Panc1 (cell line): Measurements from ENCODE around the gene TTC17. TPM values are rescaled to one million over a fixed set of nuclear protein-coding genes. Genes with fewer than 3 reads are reported as not detected.

Experiments used
- ATAC-seq: fragments of 200-7000 bp; cut with Tn5 transposase; 2 replicates; pipeline ENCODE4 v1.9.1; 2020; ENCODE audit warnings: mild to moderate bottlenecking, moderate library complexity
- BruUV-seq: library from RNA; stranded (reverse); fragments of 400-500 nt; replicated peaks from 2 replicates; lab custom pipeline; 2021; lab: Mats Ljungman, UMichigan
- CTCF ChIA-PET: fragments of 300-600 bp; sonication (Branson Sonifier 250); formaldehyde crosslinking; loops from one replicate; lab custom pipeline; 2022; ENCODE audit warnings: antibody characterized with exemption; lab: Charles Lee
- POLR2A ChIA-PET: fragments of 300-600 bp; sonication (Branson Sonifier 250); formaldehyde crosslinking; loops from one replicate; lab custom pipeline; 2022; ENCODE audit warnings: antibody characterized with exemption; lab: Charles Lee
- DNase-seq: peaks from one replicate; pipeline ENCODE4 v3.0.0-alpha.2; 2010; ENCODE audit warnings: low read depth, low spot score
- H3K27ac ChIP-seq: 2 replicates; pipeline ENCODE4 v1.5.1; 2011; ENCODE audit warnings: mild to moderate bottlenecking, low read length, inconsistent platforms
- H3K27me3 ChIP-seq: fragments of 200-500 bp; sonication (Bioruptor generic); 2 replicates; pipeline ENCODE4 v1.6.0; 2014; ENCODE audit warnings: low read length, inconsistent platforms; ENCODE audit not compliant: control insufficient read depth, insufficient read depth
- H3K36me3 ChIP-seq: fragments of 200-500 bp; sonication (Bioruptor generic); 2 replicates; pipeline ENCODE4 v1.5.1; 2014; ENCODE audit warnings: inconsistent platforms, mild to moderate bottlenecking, low read length, moderate library complexity; ENCODE audit not compliant: control insufficient read depth, insufficient read depth
- H3K4me1 ChIP-seq: 2 replicates; pipeline ENCODE4 v1.5.1; 2011; ENCODE audit warnings: inconsistent platforms, mild to moderate bottlenecking, low read length, moderate library complexity; ENCODE audit not compliant: control insufficient read depth, insufficient read depth
- H3K4me3 ChIP-seq, 2 experiments: 2 replicates each; pipeline ENCODE4 v1.5.1; 2011 to 2012; ENCODE audit warnings: low read depth in 2 of 2, low read length in 2 of 2, mild to moderate bottlenecking in 2 of 2, inconsistent platforms in 1 of 2, moderate library complexity in 1 of 2
- H3K9me3 ChIP-seq: fragments of 200-500 bp; sonication (Bioruptor generic); 2 replicates; pipeline ENCODE4 v1.5.1; 2014; ENCODE audit warnings: low read depth, mild to moderate bottlenecking, inconsistent platforms, low read length, moderate library complexity; ENCODE audit not compliant: control insufficient read depth, insufficient read depth
- POLR2AphosphoS5 ChIP-seq: IDR thresholded peaks from 2 replicates; pipeline ENCODE4 v1.6.1; 2012; ENCODE audit warnings: mild to moderate bottlenecking, low read depth, low read length, moderate library complexity
- SIN3A ChIP-seq: IDR thresholded peaks from 2 replicates; pipeline ENCODE4 v1.6.1; 2012; ENCODE audit warnings: low read depth, mild to moderate bottlenecking, low read length, moderate library complexity, borderline replicate concordance; ENCODE audit not compliant: insufficient read depth
- TCF7L2 ChIP-seq: IDR thresholded peaks from 2 replicates; pipeline ENCODE4 v1.6.1; 2011; ENCODE audit warnings: mild to moderate bottlenecking, low read depth, low read length, inconsistent platforms
- in situ Hi-C: cut with HindIII; loops from 2 replicates; pipeline ENCODE4 v1.10.0; 2016; ENCODE audit warnings: low sequenced_read_pairs, low pct_unique_long_range_greater_than_20kb
- intact Hi-C: fragments of 100-400 bp; cut with micrococcal nuclease; formaldehyde crosslinking; loops from one replicate; pipeline ENCODE4 v1.10.0; 2022; ENCODE audit not compliant: unreplicated experiment
- total RNA-seq: library from RNA; stranded (reverse); gene quantifications from one replicate; pipeline ENCODE4 v1.2.1, GENCODE V29; 2021; ENCODE audit not compliant: unreplicated experiment
- TF ChIP-seq, protein P1 (sequence below): fragments of 450-650 bp; IDR thresholded peaks from 2 replicates; pipeline ENCODE4 v1.5.1; 2017; ENCODE audit warnings: mild to moderate bottlenecking
- TF ChIP-seq, protein P2 (sequence below), 2 experiments: IDR thresholded peaks; 2 replicates each; pipeline ENCODE4 v1.6.1; 2011 to 2012; ENCODE audit warnings: low read depth in 2 of 2, control low read depth in 1 of 2, low read length in 1 of 2, mild to moderate bottlenecking in 1 of 2, moderate library complexity in 1 of 2; ENCODE audit not compliant: insufficient read depth in 1 of 2

The TTC17 gene
- total RNA-seq, 1 experiment from 2014 or later = 54.2 TPM

DNA sequence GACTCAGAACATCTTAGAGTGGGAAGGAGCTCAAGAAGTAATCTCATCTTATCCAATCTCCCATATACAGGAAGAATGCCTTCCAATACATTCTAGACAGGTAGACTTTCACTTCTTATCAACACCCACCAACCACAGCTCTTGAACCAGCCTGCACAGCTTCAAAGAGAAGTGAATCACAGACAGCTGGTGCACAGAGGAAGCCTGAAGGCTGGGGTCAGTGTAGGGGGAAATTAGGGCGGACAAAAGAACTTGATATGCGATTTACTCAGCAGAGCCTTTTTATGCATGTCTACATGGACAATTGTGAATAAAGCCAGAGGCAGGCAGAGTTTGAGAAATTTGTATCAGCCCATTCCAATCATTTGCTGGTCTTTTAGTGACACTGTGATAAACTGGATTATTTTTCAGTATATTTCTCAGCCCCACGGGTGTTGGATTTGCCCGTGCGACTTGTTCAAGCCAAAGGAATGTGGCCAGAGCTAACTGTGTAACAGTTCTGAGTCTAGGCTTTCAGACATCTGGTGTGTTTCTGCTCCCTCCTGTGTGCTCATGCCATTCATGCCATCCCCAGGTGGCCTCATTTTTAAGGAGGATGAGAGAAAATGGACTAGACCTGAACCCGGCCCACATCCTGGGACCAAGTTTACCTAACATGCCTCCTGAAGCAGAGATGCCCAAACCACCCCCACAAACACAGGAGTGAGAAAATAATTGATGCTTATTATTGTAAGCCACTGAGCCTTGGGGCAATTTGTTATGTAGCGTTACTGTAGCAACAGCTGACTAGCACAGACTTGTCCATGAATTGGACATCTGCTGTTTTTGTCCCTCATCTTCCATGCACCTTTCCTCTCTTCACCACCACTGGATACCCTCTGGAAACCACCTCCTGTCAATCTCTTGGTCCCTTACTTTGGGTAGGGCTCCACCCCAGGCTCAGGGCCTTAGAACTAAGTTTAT is 184.3 kb downstream of the TTC17 start:
- Histone ChIP-seq H3K9me3 (no peaks in the 10 kb centered on the region), H3K36me3 (no peaks in the 10 kb centered on the region; the same call in 1 of the 2 replicates), H3K27me3 (peaks cover 22% of the 10 kb centered on the region), H3K4me3 (no peak overlapping the region), H3K4me1 (peaks cover 3% of the 10 kb centered on the region; the same call in 1 of the 2 replicates), H3K27ac (no peak overlapping the region)
- POLR2A ChIA-PET = no interaction called here
- CTCF ChIA-PET = no interaction called here
- TF ChIP-seq, protein P1, sequence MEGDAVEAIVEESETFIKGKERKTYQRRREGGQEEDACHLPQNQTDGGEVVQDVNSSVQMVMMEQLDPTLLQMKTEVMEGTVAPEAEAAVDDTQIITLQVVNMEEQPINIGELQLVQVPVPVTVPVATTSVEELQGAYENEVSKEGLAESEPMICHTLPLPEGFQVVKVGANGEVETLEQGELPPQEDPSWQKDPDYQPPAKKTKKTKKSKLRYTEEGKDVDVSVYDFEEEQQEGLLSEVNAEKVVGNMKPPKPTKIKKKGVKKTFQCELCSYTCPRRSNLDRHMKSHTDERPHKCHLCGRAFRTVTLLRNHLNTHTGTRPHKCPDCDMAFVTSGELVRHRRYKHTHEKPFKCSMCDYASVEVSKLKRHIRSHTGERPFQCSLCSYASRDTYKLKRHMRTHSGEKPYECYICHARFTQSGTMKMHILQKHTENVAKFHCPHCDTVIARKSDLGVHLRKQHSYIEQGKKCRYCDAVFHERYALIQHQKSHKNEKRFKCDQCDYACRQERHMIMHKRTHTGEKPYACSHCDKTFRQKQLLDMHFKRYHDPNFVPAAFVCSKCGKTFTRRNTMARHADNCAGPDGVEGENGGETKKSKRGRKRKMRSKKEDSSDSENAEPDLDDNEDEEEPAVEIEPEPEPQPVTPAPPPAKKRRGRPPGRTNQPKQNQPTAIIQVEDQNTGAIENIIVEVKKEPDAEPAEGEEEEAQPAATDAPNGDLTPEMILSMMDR = no peak
- no peak for TF ChIP-seq TCF7L2
- no peak for TF ChIP-seq SIN3A
- no peak for TF ChIP-seq POLR2AphosphoS5
- TF ChIP-seq, protein P2, sequence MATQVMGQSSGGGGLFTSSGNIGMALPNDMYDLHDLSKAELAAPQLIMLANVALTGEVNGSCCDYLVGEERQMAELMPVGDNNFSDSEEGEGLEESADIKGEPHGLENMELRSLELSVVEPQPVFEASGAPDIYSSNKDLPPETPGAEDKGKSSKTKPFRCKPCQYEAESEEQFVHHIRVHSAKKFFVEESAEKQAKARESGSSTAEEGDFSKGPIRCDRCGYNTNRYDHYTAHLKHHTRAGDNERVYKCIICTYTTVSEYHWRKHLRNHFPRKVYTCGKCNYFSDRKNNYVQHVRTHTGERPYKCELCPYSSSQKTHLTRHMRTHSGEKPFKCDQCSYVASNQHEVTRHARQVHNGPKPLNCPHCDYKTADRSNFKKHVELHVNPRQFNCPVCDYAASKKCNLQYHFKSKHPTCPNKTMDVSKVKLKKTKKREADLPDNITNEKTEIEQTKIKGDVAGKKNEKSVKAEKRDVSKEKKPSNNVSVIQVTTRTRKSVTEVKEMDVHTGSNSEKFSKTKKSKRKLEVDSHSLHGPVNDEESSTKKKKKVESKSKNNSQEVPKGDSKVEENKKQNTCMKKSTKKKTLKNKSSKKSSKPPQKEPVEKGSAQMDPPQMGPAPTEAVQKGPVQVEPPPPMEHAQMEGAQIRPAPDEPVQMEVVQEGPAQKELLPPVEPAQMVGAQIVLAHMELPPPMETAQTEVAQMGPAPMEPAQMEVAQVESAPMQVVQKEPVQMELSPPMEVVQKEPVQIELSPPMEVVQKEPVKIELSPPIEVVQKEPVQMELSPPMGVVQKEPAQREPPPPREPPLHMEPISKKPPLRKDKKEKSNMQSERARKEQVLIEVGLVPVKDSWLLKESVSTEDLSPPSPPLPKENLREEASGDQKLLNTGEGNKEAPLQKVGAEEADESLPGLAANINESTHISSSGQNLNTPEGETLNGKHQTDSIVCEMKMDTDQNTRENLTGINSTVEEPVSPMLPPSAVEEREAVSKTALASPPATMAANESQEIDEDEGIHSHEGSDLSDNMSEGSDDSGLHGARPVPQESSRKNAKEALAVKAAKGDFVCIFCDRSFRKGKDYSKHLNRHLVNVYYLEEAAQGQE (IDR thresholded peaks at IDR 0.05; ENCODE audit: insufficient read depth in 1 of 2, low read depth in 2 of 2, low read length in 1 of 2) = no peak
- in situ Hi-C loops (no loop called here), intact Hi-C loops (no loop called here)
- DNase-seq = no peak
- no TSS peak for BruUV-seq
- ATAC-seq = no peak

Other genes with a start within 250 kb of the TTC17 start
- gene API5, start 46.9 kb upstream of the TTC17 start, total RNA-seq = 102 TPM